ENCODE measurements around the gene RETSAT.
"Not testable (repeated sequence)": the region's sequence is repeated elsewhere in the genome, so short reads cannot be mapped to it uniquely, and the experiment has no call there.

- TF ChIP-seq POLR2AphosphoS5, CTCF, POLR2A (IDR thresholded peaks at IDR 0.05): not testable (repeated sequence)
Observed at GRCh38 chr2:85323988-85324367, 30.4 kb downstream of the RETSAT start.

Data from sigmoid colon (tissue), 4 donors.